ENCODE data around the gene UBR1.

DNA sequence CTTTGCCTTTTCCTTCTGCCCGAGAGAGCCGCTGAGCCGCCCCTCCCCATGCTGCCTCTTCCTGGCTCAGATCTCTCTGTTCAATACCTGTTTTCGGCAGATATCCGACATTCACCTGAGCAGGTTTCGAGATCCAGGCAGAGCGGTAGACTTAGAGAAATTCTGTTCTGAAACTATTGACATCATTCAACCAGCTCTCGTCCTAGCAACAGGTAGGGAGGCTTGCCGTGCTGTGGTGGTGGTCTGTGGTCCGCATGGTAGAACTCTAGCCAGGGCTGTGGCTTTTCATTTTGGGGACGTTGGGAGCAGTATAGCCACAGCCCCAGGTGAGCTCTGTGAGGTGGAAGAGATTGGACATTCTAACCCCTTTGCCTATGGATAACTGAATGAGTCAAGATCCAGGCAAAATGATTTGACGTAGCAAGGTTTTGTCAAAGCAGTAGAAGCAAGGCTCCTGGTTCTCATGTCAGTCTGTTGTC, 28.4 kb upstream of the UBR1 start:
- TF ChIP-seq EZH2 (IDR thresholded peaks at IDR 0.05; ENCODE audit: low read length, unreplicated experiment), result no peak
- TF ChIP-seq, protein P1, sequence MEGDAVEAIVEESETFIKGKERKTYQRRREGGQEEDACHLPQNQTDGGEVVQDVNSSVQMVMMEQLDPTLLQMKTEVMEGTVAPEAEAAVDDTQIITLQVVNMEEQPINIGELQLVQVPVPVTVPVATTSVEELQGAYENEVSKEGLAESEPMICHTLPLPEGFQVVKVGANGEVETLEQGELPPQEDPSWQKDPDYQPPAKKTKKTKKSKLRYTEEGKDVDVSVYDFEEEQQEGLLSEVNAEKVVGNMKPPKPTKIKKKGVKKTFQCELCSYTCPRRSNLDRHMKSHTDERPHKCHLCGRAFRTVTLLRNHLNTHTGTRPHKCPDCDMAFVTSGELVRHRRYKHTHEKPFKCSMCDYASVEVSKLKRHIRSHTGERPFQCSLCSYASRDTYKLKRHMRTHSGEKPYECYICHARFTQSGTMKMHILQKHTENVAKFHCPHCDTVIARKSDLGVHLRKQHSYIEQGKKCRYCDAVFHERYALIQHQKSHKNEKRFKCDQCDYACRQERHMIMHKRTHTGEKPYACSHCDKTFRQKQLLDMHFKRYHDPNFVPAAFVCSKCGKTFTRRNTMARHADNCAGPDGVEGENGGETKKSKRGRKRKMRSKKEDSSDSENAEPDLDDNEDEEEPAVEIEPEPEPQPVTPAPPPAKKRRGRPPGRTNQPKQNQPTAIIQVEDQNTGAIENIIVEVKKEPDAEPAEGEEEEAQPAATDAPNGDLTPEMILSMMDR (conservative IDR thresholded peaks at IDR 0.05; ENCODE audit: low read depth, low read length), result no peak
